Inflammatory macrophage (primary cell): ENCODE data around the gene ZG16.
A peak's percentile ranks its signal among the peaks of the same experiment; 100 is the strongest.
"Not testable (repeated sequence)": the region's sequence is repeated elsewhere in the genome, so short reads cannot be mapped to it uniquely, and the experiment has no call there.

ENCODE experiments used
- DNase-seq, 2 donors: peaks; one replicate each; pipeline ENCODE4 v3.0.0-alpha.2; 2020 to 2022
- total RNA-seq, 18 experiments: gene quantifications; one replicate each; lab custom pipeline; 2026; ENCODE audit warnings: mixed read lengths in 6 of 18, inconsistent platforms in 2 of 18; lab: John Stamatoyannopoulos, UW

The ZG16 gene, protein sequence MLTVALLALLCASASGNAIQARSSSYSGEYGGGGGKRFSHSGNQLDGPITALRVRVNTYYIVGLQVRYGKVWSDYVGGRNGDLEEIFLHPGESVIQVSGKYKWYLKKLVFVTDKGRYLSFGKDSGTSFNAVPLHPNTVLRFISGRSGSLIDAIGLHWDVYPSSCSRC
- 0 to 0.07 (median 0) reads per million in 18 experiments for total RNA-seq

DNA sequence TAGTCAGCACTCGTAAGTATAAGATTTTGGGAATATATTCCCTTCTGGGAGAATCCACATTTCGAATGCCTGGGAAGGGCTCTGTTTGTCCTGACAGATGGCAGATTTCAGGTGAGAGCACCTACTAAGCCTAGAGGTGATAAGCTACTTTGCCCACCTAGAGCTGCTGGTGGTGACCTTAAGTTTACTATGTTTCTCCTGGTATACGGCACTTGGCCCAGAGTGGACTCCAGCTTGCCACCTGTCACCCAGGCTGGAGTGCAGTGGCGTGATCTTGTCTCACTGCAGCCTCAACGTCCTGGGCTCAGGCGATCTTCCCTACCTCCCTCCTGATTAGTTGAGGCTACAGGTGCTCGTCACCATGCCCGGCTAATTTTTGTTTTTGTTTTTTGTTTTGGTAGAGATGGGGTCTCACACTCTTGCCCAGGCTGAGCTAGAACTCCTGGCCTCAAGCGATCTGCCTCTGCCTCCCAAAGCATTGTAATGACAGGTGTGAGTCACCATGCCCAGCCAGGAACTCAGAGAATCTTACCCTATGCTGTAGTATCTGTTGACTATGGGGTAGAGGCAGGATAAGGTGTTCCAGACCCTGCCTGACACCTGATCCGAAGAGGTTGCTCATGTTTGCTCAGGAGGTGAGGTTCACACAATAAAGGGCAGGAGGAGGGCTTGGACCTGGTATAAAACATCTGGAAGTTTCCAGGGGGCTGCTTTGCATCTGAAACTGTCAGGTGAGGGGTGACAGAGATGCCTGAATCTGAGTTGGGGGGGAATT, at the start of gene ZG16:
Gene ZG16, plus strand, starts transcription at position 681 of the 775 bp plus-strand sequence. CDS start 1,011 bp downstream, outside the sequence.
- no peak for DNase-seq

DNA sequence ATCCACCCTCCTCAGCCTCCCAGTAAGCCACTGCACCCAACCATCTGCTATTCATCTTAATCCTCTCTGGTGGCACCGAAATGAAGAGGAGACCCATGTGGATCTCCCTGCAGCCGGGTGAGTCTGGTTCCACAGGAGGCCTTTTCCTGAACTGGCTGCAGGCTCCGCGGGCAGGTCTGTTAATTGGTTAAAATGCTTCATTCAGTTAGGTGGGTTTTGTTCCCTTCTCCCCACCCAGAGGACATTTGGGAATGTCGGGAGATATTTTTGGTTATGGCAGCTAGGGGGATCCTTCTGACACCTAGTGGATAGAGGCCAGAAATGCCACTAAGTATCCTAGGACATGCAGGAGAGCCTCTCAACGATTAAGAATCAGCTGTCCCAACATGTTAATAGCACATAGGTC, 48.9 kb upstream of the ZG16 start:
- peak; percentile 34 to 48 for DNase-seq

DNA sequence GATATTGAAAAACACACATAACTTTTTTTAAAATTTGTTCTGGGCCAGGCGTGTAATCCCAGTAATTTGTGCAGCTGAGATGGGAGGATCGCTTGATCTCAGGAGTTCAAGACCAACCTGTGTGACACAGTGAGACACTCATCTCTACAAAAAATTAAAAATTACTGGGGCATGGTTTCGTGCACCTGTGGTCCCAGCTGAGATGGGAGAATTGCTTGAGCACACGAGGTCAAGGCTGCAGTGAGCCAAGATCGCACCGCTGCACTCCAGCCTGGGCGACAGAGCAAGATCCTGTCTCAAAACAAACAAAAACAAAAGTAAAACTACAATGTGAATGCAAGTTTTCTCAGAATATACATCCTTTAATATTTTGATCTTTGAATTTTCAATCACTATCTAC, 47.4 kb upstream of the ZG16 start:
- DNase-seq: no peak

DNA sequence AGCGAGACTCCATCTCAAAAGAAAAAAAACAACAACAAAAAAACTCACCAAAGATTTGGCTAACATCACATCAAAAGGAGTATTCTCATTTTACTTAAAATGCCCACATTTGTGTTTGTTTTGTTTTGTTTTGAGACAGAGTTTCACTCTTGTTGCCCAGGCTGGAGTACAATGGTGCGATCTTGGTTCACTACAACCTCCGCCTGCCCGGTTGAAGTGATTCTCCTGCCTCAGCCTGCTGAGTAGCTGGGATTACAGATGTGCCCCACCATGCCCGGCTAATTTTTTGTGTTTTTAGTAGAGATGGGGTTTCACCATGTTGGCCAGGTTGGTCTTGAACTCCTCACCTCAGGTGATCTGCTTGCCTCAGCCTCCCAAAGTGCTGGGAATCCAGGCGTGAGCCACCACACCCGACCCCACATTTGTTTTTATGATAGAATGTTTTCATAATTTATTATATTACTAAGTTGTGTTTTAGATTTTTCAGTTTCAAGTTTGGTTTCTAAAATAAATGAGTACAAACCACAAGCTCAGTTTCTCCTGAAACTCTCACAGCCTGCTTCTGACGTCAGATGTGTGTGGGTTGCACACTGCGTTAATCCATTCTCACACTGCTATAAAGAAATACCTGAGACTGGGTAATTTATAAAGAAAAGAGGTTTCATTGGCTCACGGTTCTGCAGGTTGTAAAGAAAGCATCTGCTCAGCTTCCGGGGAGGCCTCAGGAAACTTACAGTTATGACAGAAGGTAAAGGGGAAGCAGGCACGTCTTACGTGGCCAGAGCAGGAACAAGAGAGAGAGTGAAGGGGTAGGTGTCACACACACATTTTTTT, 46.1 kb upstream of the ZG16 start:
- DNase-seq: not testable (repeated sequence)

DNA sequence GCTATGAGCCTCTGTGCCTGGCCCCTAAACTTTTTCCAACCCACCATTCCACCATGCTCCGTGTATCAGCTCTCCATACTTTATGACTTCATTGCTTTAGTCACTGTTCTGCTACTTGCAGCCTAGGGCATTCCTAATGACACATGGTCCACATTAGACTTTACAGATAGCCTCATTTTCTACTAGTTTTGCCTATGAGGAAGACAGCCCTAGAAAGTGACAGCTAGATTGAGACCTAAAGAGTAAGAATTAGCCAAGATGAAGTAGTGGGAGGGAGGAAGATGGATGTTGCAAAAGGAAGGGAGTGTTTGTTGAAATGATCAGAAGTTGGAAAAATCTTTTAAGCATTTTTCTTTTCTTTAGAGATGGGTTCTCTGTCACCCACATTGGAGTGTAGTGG, 43.3 kb upstream of the ZG16 start:
- DNase-seq: peak; percentile 79 to 90

DNA sequence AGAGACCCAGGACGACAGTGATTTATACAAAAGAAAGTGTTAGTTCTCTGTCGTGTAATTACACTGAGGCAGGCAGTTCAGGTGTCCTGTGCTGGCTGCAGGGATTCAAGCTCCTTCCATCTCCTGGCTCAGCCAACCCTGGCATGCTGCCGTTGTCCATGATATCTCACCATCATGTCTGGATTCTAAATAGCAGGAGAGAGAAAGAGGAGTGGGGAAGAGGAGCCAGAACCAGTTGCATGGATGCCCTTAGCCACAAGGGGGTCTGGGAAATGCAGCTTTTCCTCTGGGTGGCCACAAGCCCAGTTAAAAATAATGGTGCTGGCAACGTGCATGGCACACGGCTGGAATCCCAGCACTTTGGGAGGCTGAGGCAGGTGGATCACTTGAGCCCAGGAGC, 41.9 kb upstream of the ZG16 start:
- no peak for DNase-seq

DNA sequence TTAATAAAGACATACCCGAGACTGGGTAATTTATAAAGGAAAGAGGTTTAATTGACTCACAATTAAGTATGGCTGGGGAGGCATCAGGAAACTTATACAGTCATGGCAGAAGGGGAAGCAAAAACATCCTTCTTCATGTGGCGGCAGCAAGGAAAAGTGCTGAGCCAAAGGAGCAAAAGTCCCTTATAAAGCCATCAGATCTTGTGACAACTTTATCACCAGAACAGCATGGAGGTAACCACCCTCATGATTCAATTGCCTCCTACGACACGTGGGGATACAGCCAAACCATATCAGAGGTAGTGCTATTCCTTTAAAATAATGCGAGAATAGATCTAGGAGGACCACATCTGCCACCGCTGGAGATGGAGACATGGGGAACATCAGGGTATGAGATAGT, 41.3 kb upstream of the ZG16 start:
- DNase-seq: peak; percentile 74 to 89

DNA sequence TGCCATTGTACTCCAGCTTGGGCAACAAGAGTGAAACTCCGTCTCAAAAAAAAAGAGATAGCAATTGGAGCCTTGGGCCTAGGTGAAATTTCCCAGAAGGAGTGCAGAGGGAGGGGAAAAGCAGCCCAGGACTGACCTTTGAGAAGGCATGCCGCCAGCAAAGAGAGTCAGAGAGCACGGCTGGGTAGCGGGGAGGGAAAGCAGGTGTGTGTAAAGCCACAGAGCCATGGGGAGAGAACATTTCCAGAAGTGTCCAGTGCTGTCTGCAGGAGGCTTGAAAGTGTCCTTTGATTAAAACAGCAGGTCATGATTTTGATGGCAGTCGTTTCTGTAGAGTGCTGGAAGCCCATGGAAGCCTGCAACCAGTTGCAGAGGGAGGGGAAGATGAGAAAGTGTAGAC, 40.3 kb upstream of the ZG16 start:
- DNase-seq: no peak

DNA sequence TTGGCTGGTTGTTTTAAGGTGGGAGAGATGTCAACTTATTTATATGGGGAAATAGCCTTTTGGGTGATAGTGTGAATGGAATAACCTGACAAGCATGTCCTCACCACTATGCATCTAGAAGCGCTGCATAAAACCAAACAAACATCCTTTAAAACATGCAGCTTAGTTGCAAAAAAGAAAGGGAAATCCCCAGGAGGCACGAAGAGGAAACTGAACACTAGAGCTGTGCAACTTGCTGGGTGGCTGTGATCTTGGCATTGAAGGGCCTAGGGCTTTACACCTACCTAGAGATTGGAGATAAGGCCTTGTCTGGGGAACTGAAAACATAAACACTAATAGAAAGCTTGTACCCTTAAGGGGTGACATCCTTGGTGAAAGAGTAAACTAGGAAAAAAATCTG, 39.5 kb upstream of the ZG16 start:
- DNase-seq: peak; percentile 70 to 75

DNA sequence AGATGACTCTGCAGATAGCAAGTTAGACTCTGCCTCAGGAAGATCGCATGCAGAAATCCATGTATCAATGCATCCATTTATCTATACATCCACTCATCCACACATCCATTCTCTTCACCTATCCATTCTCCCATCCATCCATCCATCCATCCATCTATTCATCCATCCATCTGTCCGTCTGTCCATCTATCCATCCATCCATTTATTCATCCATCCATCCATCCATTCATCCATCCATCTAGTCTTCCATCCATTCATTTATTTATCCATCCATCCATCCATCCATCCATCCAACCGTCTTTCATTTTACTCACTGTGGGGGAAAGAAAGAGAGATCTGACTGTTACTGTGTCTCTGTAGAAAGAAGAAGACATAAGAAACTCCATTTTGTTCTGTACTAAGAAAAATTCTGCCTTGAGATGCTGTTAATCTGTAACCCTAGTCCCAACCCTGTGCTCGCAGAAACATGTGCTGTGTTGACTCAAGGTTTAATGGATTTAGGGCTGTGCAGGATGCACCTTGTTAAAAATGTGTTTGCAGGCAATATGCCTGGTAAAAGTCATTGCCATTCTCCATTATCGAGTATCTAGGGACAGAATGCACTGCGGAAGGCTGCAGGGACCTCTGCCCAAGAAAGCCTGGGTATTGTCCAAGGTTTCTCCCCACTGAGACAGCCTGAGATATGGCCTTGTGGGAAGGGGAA, 38.0 kb upstream of the ZG16 start:
- not testable (repeated sequence) for DNase-seq

DNA sequence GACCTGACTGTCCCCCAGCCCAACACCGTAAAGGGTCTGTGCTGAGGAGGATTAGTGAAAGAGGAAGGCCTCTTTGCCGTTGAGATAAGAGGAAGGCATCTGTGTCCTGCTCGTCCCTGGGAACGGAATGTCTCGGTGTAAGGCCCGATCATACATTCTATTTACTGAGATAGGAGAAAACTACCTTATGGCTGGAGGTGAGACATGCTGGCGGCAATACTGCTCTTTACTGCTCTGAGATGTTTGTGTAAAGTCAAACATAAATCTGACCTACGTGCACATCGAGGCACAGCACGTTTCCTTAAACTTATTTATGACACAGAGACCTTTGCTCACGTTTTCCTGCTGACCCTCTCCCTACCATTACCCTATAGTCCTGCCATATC, 37.4 kb upstream of the ZG16 start:
- not testable (repeated sequence) for DNase-seq

DNA sequence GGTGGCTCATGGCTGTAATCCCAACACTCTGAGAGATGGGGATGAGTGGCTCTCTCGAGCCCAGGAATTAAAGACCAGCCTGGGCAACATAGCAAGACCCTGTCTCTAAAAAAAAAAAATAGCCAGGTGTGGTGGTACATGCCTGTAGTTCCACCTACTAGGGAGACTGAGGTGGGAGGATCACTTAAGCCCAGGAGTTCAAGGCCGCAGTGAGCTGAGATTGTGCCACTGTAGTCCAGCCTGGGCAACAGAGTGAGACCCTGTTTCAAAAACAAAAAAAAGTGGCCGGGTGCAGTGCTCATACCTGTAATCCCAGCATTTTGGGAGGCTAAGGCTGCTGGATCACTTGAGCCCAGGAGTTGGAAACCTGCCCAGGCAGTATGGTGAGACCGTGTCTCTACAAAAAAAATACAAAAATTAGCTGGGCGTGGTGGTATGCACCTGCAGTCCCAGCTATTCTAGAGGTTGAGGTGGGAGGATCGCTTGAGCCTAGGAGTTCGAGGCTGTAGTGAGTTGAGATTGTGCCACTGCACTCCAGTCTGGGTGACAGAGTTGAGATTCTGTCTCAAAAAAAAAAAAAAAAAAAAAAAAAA, 35.3 kb upstream of the ZG16 start:
- DNase-seq: no peak

DNA sequence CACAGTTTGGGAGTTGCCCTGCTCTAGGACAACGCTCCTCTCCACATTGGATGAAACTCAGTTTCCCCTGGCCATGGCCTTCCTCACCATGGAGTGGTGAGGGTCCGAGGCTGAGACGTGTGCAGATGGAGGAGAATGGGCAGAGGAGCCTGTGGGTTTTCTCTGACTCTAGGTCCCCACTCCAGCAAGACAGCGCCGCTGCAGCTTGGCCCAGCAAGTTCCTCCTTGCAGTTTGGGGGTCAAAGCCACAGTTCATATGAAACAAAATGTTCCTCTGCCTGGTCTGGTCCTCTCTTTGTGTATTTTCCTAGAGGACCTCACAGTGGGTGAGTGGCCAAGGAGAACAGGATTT, 34.6 kb upstream of the ZG16 start:
- DNase-seq: no peak

DNA sequence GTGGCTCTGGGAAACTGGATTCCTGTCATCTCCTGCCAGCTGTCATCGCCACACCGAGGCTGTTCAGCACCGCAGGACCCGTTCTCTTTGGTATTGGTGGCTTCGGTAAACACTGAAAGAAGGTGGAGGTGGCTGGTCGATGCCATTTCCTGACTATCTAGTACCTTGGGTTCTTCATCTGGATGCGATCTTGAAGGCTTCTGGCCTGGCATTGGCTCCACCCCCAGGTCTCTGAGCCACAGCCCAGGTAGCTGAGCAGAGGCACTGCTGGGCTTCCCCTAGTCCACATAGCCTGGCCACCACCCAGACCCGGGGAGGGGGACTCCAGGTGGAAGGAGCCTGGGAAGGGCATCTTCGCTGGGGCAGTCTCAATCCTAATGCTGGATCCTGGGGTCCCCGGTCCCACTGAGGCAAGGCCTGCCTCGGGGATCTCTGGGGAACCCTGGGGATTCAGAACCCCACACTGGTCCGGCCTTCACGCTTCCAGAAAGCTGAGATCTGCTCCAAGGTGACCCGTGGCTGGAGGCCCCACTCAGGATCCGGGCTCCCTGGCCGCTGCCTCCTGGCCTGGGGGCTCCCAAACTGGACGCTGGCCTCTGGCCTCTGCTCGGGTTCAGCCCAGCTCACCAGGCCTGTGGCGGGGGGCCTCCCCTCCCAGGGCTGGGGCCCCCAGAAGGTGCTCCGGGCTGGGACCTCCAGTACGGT, 34.1 kb upstream of the ZG16 start:
- DNase-seq: no peak

DNA sequence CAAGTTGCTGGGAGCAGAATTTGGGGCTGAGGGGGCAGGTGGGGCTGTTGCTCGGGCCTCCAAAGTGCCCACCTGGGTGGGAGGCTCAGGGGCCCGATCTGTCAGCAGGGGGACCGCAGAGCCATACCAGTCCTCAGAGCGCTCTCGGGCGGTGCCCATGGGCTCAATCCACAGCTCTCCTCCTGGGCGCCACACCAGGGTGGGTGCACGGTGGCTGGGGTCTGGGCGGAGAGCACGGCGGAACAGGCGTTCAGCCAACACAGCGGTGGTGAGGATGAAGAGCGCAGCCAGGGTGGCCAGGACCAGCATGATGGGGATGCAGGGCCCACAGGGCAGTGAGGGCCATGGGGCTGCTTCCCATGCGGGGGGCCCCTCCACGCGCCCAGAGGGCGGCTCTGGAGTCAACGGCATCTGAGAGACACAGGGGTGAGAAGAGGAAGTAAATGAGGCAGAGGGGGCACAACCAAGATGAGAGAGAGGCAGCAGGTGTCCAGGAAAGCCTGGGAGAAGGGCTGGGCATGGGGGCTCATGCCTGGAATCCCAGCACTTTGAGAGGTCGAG, 33.4 kb upstream of the ZG16 start:
- no peak for DNase-seq

DNA sequence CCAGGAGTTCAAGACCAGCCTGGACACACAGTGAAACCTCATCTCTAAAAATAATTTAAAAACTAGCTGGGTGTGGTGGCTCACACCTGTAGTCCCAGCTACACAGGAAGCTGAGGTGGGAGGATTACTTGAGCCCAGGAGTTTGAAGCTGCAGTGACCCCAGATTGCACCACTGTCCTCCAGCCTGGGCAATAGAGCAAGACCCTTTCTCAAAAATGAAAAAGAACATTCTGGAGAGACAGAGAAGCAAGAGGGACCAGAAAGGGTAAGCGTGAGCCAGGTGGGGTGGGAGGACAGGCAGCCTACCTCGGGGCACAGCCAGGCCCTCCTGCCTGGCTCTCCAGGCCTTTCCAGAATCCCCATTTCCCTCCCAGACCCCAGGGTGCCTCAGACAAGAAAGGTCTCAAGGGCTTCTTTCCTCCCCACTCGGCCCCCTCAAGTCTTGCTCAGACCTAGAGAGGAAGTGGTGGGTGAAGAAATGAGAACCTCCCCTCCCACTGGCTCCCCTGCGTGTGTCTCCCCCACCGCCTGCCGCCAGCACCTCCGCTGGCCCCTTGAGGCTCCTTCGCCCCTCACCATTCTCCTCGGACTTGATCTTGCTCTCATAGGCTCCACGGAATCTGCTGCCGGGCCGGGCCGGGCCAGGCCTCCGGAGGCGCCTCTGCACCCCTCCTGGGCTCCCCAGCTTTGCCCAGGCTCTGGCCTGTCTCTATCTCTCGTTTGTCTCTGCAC, 32.8 kb upstream of the ZG16 start:
- peak; percentile 63 to 83 for DNase-seq

DNA sequence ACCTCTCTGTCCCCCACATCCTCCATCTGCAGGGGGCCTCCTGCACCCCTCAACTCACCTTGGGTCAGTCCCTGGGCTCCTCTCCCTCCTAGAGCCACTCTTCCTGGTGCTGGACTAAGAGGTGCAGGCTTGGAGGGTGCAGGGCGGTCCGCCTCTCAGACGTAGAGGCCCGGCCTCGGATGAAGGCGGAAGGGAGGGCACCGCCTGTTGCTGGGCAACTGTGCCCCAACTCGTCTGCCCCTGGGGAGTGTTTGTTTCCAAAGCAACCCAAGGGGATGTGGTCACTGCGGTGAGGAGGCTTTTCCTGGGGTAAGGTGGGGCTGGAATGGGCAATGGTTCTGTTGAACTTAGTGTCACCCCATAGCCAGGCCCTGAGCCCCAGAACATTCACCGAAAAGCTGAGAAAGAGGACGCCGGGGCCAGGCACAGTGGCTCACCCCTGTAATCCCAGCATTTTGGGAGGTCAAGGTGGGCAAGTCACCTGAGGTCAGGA, 32.2 kb upstream of the ZG16 start, which contains the start of gene C16orf54:
Gene C16orf54, minus strand, starts transcription at position 138 of the 493 bp plus-strand sequence. CDS start 1,039 bp downstream, outside the sequence.
- peak; percentile 94 to 97 for DNase-seq

DNA sequence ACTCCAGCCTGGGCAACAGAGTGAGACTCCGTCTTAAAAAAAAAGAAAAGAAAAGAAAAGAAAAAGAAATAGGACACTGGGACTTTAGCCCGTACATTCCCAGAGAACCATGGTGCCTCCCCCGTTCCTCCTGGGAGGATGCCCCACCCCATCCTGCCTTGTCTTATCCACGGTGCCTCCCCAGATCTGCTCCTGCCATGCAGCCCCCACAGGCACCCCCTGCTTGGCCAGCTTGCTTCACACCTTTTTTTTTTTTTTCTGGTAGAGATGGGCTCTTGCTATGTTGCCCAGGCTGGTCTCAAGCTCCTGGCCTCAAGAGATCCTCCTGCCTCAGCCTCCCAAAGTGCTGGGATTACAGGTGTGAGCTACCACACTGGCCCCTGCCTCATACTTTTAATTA, 31.5 kb upstream of the ZG16 start:
- DNase-seq: not testable (repeated sequence)

DNA sequence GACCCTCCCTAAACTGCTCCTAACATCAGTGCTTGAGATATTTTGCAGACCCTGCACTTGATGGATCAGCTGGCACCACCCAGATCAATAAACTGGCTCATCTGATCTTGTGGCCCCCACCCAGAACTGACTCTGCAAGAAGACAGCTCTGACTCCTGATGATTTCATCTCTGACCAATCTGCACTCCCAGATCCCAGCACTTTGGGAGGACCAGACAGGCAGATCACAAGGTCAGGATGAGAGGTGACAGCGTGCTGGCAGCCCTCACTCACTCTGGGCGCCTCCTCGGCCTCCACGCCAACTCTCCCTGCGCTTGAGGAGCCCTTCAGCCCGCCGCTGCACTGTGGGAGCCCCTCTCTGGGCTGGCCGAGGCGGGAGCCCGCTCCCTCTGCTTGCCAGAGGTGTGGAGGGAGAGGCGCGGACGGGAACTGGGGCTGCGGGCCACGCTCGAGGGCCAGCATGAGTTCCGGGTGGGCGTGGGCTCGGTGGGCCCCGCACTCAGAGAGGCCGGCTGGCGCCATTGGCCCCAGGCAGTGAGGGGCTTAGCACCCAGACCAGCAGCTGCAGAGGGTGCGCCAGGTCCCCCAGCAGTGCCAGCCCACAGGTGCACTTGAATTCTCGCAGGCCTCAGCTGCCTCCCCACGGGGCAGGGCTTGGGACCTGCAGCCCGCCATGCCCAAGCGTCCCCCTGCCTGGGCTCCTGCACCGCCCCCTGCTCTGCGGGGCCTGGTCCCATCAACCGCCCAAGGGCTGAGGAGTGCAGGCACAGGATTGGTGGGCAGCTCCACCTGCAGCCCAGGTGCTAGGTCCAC, 29.9 kb upstream of the ZG16 start:
- no peak for DNase-seq
